Measurements from ENCODE around the gene SCAF4.

The SCAF4 gene

DNA sequence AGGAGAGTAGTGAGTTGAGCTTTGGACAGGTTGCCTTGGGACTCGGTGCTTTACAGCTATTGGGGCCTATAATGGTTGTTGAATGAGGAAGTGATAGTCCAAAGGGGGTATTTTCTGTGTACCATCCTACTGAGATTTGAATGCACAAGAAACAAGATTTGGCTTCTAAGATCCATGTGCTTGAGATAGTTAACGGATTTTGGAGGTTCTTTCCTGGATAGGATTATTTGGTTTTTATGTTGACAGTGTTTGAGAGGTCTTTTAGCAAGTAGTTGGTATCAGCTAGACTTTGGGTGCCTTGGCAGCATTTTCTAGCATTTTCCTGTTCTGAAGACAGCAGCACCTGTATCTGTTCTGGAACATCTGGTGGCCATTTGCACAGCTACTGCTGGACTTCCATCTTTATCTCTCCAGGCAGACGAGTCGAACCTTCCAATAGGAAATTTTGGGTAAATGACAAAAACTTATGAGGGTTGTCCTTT lies 3.6 kb upstream of the SCAF4 start:
- TF ChIP-seq, protein P1, sequence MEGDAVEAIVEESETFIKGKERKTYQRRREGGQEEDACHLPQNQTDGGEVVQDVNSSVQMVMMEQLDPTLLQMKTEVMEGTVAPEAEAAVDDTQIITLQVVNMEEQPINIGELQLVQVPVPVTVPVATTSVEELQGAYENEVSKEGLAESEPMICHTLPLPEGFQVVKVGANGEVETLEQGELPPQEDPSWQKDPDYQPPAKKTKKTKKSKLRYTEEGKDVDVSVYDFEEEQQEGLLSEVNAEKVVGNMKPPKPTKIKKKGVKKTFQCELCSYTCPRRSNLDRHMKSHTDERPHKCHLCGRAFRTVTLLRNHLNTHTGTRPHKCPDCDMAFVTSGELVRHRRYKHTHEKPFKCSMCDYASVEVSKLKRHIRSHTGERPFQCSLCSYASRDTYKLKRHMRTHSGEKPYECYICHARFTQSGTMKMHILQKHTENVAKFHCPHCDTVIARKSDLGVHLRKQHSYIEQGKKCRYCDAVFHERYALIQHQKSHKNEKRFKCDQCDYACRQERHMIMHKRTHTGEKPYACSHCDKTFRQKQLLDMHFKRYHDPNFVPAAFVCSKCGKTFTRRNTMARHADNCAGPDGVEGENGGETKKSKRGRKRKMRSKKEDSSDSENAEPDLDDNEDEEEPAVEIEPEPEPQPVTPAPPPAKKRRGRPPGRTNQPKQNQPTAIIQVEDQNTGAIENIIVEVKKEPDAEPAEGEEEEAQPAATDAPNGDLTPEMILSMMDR (IDR thresholded peaks at IDR 0.05; ENCODE audit: low read depth, low read length), result no peak
- DNase-seq (ENCODE audit: extremely low read depth, low read depth), result no peak

DNA sequence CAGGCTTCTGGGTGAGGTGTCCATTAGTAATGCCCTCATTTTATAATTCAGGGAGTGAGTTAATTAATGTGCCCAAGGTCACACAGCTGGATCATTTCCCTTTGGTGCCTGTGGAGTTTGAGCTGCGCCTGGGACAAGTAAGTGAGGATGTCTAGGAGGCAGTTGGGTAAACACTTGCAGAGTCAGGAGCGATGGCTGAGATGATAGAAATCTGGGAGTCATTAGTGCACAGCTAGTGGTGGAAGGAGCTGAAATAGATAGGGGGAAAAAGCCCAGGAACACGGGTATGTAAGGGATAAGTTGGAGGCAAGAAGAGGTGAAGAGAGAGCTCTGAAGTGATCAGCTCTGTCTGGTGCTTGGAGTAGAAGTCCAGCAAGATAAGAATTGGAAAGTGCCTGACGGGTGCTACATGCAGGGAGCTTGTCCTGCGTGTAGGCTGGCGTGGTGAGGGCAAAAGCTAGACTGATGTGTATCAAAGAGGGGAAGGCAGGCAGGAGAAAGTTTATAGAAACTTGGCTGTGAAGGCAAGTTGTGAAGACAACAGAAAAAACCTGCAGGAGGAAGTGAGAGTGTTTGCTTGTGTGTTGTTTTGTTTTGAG lies 1.7 kb upstream of the SCAF4 start:
- no peak for DNase-seq (ENCODE audit: extremely low read depth, low read depth)

DNA sequence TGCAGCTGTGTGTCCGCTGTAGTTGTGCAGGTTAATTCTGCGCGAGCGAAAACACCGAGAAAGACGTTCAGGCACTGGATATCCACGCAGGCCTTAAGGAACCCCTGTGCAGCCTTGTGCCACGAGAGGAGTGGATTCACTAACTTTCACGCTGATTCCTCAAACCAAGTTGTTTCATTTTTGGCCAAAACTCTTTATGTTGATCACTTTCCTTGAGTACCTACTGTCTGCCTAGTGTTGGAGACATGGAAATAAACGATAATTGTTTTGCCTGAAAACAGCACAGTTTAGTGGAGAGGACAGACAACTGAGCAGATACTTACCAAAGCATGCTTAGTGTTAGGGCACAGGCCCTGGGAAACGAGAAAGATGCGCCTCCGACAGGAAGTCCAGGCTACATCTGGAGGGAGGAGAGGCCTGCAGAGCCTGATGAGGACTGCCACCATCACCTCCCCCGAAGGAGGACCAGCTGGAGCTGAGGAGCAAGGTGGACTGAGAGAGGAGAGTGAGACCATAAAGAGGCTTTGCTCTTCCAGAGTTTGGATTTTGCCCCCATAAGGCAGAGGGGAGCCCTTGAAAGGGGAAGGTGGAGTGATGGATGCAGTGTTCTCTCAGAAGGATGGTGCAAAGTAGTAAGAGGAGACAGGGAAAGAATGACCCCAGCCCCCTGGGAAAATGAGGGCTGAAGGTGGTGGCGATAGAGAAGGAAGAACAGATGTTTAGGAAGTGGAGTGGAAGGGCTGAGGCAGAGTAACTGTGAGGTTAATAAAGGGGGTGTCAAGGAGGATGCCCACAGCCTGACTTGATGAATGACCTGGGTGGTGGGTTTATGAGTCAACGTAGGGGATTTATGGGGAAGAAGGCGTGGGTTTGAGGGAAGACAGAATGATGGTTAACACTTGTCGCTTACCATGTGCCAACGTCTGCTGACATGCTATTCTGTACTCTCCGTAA lies 956 bp upstream of the SCAF4 start:
- TF ChIP-seq, protein P1 (IDR thresholded peaks at IDR 0.05; ENCODE audit: low read depth, low read length), result no peak
- DNase-seq (ENCODE audit: extremely low read depth, low read depth), result no peak

More for the DNA sequence above, 1.7 kb upstream of the SCAF4 start:
- TF ChIP-seq, protein P1 (IDR thresholded peaks at IDR 0.05; ENCODE audit: low read depth, low read length), result no peak

DNA sequence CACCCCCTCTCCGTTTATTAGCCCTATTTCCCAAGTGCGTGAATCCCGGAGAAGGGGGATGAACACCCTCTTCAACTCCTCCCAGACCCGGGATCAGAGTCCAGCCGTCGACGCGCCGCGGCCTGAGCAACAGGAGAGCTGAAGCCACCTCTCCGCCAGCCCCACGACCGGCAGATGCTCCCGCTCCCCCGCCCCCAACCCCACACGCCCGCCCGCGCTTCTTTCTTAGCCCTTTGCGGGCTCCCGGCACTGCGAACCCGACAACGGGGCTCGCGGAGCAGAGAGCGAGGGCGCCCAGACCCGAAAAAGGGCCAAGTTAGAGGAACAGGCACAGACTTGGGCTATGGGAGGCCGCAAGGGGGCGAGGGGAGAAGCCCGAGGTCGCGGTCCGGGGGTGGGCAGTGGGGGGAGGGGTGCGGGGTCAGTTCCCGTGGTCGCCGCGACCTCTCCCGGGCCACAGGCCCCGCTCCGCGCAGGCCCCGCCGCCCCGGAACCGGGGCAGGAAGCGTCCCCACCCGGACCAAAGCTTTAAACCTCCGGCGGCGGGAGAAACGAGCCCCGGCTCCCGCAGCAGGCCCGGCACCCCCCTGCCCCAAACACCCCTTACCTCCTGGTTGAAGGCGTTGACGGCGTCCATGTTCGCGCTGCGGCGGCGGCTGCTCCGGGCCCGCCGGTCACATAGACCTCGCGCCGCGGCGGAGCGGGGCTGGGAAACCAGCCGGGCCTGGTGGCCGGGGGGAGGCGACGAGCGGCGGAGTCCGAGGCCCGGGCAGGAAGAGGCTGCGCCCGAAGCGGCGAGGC lies 662 bp downstream of the SCAF4 start:
- DNase-seq (ENCODE audit: extremely low read depth, low read depth), result no peak
- TF ChIP-seq, protein P1 (IDR thresholded peaks at IDR 0.05; ENCODE audit: low read depth, low read length), result peak; percentile 14

DNA sequence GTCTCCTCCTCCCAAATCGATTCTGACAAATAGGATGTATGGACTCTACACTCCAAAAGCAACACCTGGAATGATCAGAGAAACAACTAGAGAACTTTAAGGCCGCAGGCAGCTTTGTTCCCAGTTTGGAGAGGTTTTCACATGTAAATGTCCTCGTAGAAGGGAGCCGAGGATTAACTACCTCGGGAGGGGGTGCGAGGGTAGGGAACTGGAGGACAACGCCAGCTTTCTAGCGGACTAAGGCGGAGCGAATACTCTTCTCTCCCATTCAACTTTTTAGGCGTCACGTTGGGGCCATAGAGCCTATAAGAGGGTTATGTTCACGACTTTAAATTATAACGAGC lies 1.2 kb downstream of the SCAF4 start:
- TF ChIP-seq, protein P1 (IDR thresholded peaks at IDR 0.05; ENCODE audit: low read depth, low read length), result no peak
- DNase-seq (ENCODE audit: extremely low read depth, low read depth), result no peak

DNA sequence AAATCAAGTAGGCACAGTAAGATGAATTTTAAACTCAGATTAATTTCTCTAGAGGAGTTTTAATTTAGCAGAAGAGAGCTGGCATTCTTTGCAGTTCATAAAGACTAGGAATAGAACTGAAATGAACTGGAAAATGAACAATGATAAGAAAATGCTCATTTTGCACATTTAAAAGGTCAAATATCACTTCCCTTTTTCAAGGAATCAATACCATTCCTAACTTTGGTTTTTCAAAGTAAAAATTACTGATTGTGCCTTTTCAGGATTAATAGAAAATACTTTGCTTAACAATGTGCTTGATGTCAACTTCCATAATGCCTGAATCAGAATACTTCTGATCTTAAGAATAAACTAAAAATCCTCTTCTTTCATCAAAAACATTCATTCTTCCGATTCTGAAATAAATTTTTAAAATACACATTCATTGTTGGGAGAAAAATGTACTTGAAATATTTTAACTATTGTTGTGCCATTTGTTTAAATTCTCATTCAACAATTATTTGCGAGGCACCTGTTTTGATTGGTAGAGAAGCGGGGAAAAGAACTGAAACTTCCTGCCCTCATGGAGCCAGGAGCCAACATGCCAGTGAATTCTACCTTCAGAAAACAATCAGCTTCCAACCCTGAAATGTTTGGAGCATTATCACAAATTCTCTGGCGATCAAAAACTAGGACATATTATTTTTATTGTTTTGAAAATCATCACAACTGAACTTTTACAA lies 2.1 kb downstream of the SCAF4 start:
- TF ChIP-seq, protein P1 (IDR thresholded peaks at IDR 0.05; ENCODE audit: low read depth, low read length), result no peak
- no peak for DNase-seq (ENCODE audit: extremely low read depth, low read depth)
